Sciatic nerve (tissue), 2 donors: ENCODE data around the gene KRTAP1-1. TPM values are rescaled to one million over a fixed set of nuclear protein-coding genes. Genes with fewer than 3 reads are reported as not detected.

Source experiments
- ATAC-seq: fragments of 200-7000 bp; cut with Tn5 transposase; one replicate; pipeline ENCODE4 v1.9.1; 2020; ENCODE audit warnings: mild to moderate bottlenecking, moderate library complexity
- DNase-seq: peaks from one replicate; pipeline ENCODE4 v3.0.0-alpha.2; 2020; ENCODE audit warnings: low spot score
- intact Hi-C: fragments of 100-400 bp; cut with DNase I; formaldehyde crosslinking; loops from one replicate; pipeline ENCODE4 v1.14.2; 2022
- total RNA-seq: library from RNA; stranded (reverse); fragmentation: NEBNext Ultra II Directional; extraction: Animal tissue kit (Norgen Biotek cat#: 25700); gene quantifications from one replicate; pipeline ENCODE4 v1.2.1, GENCODE V29; 2021
- donor health status: DM: no; HTN: no; CAD: no.
- donor health status: DM: no; HTN: no; CAD: no.

Gene KRTAP1-1
- total RNA-seq, 1 donor from 2014 or later, result not detected

- ATAC-seq (no peak), DNase-seq (no peak)
- intact Hi-C loops, result no loop called here
Measured at GRCh38 chr17:40992666-40993065, 48.6 kb downstream of the KRTAP1-1 start.

Other genes starting within 250 kb of the KRTAP1-1 start
- gene KRT28, start 241.5 kb downstream of the KRTAP1-1 start, total RNA-seq, result not detected
- 34.1 TPM for gene KRT10, start 218.8 kb downstream of the KRTAP1-1 start, total RNA-seq
- gene KRT12, start 174.2 kb downstream of the KRTAP1-1 start, total RNA-seq, result not detected
- not detected for gene KRT20, start 156.2 kb downstream of the KRTAP1-1 start, total RNA-seq
- 0.53 TPM for gene KRT23, start 103.8 kb downstream of the KRTAP1-1 start, total RNA-seq
- not detected for gene KRT39, start 74.5 kb downstream of the KRTAP1-1 start, total RNA-seq
- gene KRT40, start 57.1 kb downstream of the KRTAP1-1 start, total RNA-seq, result not detected
- not detected for gene KRTAP3-3, start 47.3 kb downstream of the KRTAP1-1 start, total RNA-seq
- gene KRTAP3-2, start 41.5 kb downstream of the KRTAP1-1 start, total RNA-seq, result not detected
- not detected for gene KRTAP3-1, start 32.3 kb downstream of the KRTAP1-1 start, total RNA-seq
- not detected for gene KRTAP1-5, start 14.2 kb downstream of the KRTAP1-1 start, total RNA-seq
- not detected for gene KRTAP1-4, start 11.3 kb downstream of the KRTAP1-1 start, total RNA-seq
- gene KRTAP1-3, start 6.6 kb downstream of the KRTAP1-1 start, total RNA-seq, result not detected
- not detected for gene KRTAP2-1, start 5.9 kb upstream of the KRTAP1-1 start, total RNA-seq
- not detected for gene KRTAP2-2, start 13.8 kb upstream of the KRTAP1-1 start, total RNA-seq
- gene KRTAP2-3, start 18.7 kb upstream of the KRTAP1-1 start, total RNA-seq, result not detected
- gene KRTAP2-4, start 24.4 kb upstream of the KRTAP1-1 start, total RNA-seq, result not detected
- not detected for gene KRTAP4-7, start 42.7 kb upstream of the KRTAP1-1 start, total RNA-seq
- gene KRTAP4-8, start 56.7 kb upstream of the KRTAP1-1 start, total RNA-seq, result not detected
- not detected for gene KRTAP4-16, start 60.8 kb upstream of the KRTAP1-1 start, total RNA-seq
- not detected for gene KRTAP4-9, start 63.9 kb upstream of the KRTAP1-1 start, total RNA-seq
- not detected for gene KRTAP4-11, start 76.9 kb upstream of the KRTAP1-1 start, total RNA-seq
- not detected for gene KRTAP4-12, start 82.7 kb upstream of the KRTAP1-1 start, total RNA-seq
- gene KRTAP4-6, start 99.1 kb upstream of the KRTAP1-1 start, total RNA-seq, result not detected
- gene KRTAP4-5, start 108.4 kb upstream of the KRTAP1-1 start, total RNA-seq, result not detected
- not detected for gene KRTAP4-4, start 119.3 kb upstream of the KRTAP1-1 start, total RNA-seq
- not detected for gene KRTAP4-3, start 126.8 kb upstream of the KRTAP1-1 start, total RNA-seq
- gene KRTAP4-2, start 136.8 kb upstream of the KRTAP1-1 start, total RNA-seq, result not detected
- not detected for gene KRTAP4-1, start 143.5 kb upstream of the KRTAP1-1 start, total RNA-seq
- not detected for gene KRTAP9-1, start 148.4 kb upstream of the KRTAP1-1 start, total RNA-seq
- not detected for gene KRTAP9-2, start 185.2 kb upstream of the KRTAP1-1 start, total RNA-seq
- not detected for gene KRTAP9-3, start 191.0 kb upstream of the KRTAP1-1 start, total RNA-seq
- not detected for gene KRTAP9-8, start 196.5 kb upstream of the KRTAP1-1 start, total RNA-seq
- gene KRTAP9-4, start 208.2 kb upstream of the KRTAP1-1 start, total RNA-seq, result not detected
- gene KRTAP9-9, start 213.9 kb upstream of the KRTAP1-1 start, total RNA-seq, result not detected
- gene KRTAP9-6, start 223.9 kb upstream of the KRTAP1-1 start, total RNA-seq, result not detected
- not detected for gene KRTAP9-7, start 234.2 kb upstream of the KRTAP1-1 start, total RNA-seq